Neural progenitor cell (in vitro differentiated cells): ENCODE measurements around the gene CD34. TPM values are rescaled to one million over a fixed set of nuclear protein-coding genes. Genes with fewer than 3 reads are reported as not detected.
A peak's percentile ranks its signal among the peaks of the same experiment; 100 is the strongest.

Experiments
- DNase-seq: peaks from one replicate; pipeline ENCODE4 v3.0.0-alpha.2; 2016; ENCODE audit warnings: low spot score
- H2AFZ ChIP-seq: fragments of 200-600 bp; sonication (generic); replicated peaks from 2 replicates; pipeline ENCODE4 v1.6.1; 2016; ENCODE audit warnings: antibody characterized with exemption
- H3F3A ChIP-seq: fragments of 200-600 bp; sonication (generic); 2 replicates; pipeline ENCODE4 v1.6.1; 2016; ENCODE audit warnings: antibody characterized with exemption, low read depth
- H3K27ac ChIP-seq: fragments of 200-600 bp; sonication (generic); 2 replicates; pipeline ENCODE4 v1.5.1; 2016; ENCODE audit warnings: mild to moderate bottlenecking
- H3K27me3 ChIP-seq: fragments of 200-600 bp; sonication (generic); 2 replicates; pipeline ENCODE4 v1.6.1; 2016; ENCODE audit warnings: mild to moderate bottlenecking, moderate library complexity
- H3K36me3 ChIP-seq: fragments of 200-600 bp; sonication (generic); 2 replicates; pipeline ENCODE4 v1.5.1; 2016
- H3K4me1 ChIP-seq: fragments of 200-600 bp; sonication (generic); 2 replicates; pipeline ENCODE4 v1.6.1; 2016; ENCODE audit warnings: mixed run types
- H3K4me2 ChIP-seq: fragments of 200-600 bp; sonication (generic); 2 replicates; pipeline ENCODE4 v1.6.1; 2016
- H3K4me3 ChIP-seq: fragments of 200-600 bp; sonication (generic); 2 replicates; pipeline ENCODE4 v1.5.1; 2016
- H3K79me2 ChIP-seq: fragments of 200-600 bp; sonication (generic); 2 replicates; pipeline ENCODE4 v1.6.1; 2016; ENCODE audit warnings: low read depth
- H3K9ac ChIP-seq: fragments of 200-600 bp; sonication (generic); 2 replicates; pipeline ENCODE4 v1.6.1; 2016
- H3K9me3 ChIP-seq: fragments of 200-600 bp; sonication (generic); 2 replicates; pipeline ENCODE4 v1.5.1; 2016; ENCODE audit warnings: low read depth
- H4K20me1 ChIP-seq: fragments of 200-600 bp; sonication (generic); 2 replicates; pipeline ENCODE4 v1.6.1; 2016; ENCODE audit warnings: low read depth
- H3K27ac Mint-ChIP-seq: 3 replicates; pipeline ENCODE4 v1.8.0; 2021; ENCODE audit warnings: mixed read lengths
- H3K27me3 Mint-ChIP-seq: 2 replicates; pipeline ENCODE4 v1.8.0; 2022; ENCODE audit warnings: low read depth, mild to moderate bottlenecking, inconsistent platforms, moderate library complexity, mixed read lengths; ENCODE audit not compliant: insufficient read depth
- H3K36me3 Mint-ChIP-seq: 3 replicates; pipeline ENCODE4 v1.8.0; 2021; ENCODE audit warnings: mixed read lengths
- H3K4me1 Mint-ChIP-seq: 3 replicates; pipeline ENCODE4 v1.8.0; 2021; ENCODE audit warnings: mixed read lengths
- H3K4me3 Mint-ChIP-seq: 3 replicates; pipeline ENCODE4 v1.8.0; 2021; ENCODE audit warnings: mild to moderate bottlenecking, moderate library complexity, mixed read lengths
- H3K9me3 Mint-ChIP-seq: 3 replicates; pipeline ENCODE4 v1.8.0; 2020; ENCODE audit warnings: mixed read lengths
- EZH2 ChIP-seq: fragments of 200-600 bp; sonication (generic); IDR thresholded peaks from 2 replicates; pipeline ENCODE4 v1.6.1; 2017; ENCODE audit warnings: antibody characterized with exemption, mild to moderate bottlenecking, moderate library complexity
- EZH2phosphoT487 ChIP-seq: fragments of 200-600 bp; sonication (generic); IDR thresholded peaks from 2 replicates; pipeline ENCODE4 v1.6.1; 2017; ENCODE audit warnings: antibody characterized with exemption
- total RNA-seq: library from RNA; depleted of rRNA; stranded (reverse); fragments of >200 nt; gene quantifications from 2 replicates; pipeline ENCODE4 v1.2.3, GENCODE V29; 2015; ENCODE audit warnings: low replicate concordance
- TF ChIP-seq, protein P1 (sequence below): fragments of 200-600 bp; sonication (generic); IDR thresholded peaks from 2 replicates; pipeline ENCODE4 v1.5.1; 2017; ENCODE audit warnings: antibody characterized with exemption, mild to moderate bottlenecking

CD34 gene
- total RNA-seq, 1 donor from 2014 or later, result 0.43 TPM

DNA sequence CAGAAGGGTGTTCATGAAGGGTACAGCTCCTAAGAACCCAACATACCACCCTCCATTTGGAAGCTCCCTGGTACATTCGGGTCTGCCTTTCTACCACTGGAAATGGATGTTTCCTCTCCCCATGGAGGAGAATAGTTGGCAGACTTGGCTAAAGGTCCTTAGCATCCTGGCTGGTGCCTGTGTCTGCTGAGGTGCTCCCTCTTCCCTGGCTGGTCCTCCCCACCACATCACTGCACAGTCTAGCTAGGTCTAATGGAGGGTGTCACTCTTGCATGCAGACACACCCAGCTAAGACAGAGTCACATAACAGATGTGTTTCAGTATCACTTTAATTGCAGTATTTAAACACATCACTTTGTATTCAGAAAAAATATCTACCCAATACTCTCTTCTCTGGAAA lies 24.7 kb downstream of the CD34 start:
- no peak overlapping the region for H2AFZ ChIP-seq
- Mint-ChIP-seq H3K27ac (no peak overlapping the region), H3K9me3 (no peaks in the 10 kb centered on the region), H3K4me1 (no peaks in the 10 kb centered on the region), H3K36me3 (no peaks in the 10 kb centered on the region), H3K27me3 (peaks cover 2% of the 10 kb centered on the region), H3K4me3 (no peak overlapping the region)
- no peak overlapping the region for H3K4me3 ChIP-seq
- no peaks in the 10 kb centered on the region for H3F3A ChIP-seq
- no peaks in the 10 kb centered on the region for H4K20me1 ChIP-seq
- no peaks in the 10 kb centered on the region for H3K36me3 ChIP-seq
- TF ChIP-seq EZH2 (no peak), EZH2phosphoT487 (no peak)
- TF ChIP-seq, protein P1, sequence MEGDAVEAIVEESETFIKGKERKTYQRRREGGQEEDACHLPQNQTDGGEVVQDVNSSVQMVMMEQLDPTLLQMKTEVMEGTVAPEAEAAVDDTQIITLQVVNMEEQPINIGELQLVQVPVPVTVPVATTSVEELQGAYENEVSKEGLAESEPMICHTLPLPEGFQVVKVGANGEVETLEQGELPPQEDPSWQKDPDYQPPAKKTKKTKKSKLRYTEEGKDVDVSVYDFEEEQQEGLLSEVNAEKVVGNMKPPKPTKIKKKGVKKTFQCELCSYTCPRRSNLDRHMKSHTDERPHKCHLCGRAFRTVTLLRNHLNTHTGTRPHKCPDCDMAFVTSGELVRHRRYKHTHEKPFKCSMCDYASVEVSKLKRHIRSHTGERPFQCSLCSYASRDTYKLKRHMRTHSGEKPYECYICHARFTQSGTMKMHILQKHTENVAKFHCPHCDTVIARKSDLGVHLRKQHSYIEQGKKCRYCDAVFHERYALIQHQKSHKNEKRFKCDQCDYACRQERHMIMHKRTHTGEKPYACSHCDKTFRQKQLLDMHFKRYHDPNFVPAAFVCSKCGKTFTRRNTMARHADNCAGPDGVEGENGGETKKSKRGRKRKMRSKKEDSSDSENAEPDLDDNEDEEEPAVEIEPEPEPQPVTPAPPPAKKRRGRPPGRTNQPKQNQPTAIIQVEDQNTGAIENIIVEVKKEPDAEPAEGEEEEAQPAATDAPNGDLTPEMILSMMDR, result no peak
- DNase-seq, result no peak
- H3K9me3 ChIP-seq, result no peaks in the 10 kb centered on the region
- H3K27me3 ChIP-seq, result peaks cover 4% of the 10 kb centered on the region
- no peak overlapping the region for H3K4me2 ChIP-seq
- no peak overlapping the region for H3K9ac ChIP-seq
- H3K79me2 ChIP-seq, result no peaks in the 10 kb centered on the region
- no peak overlapping the region for H3K27ac ChIP-seq
- H3K4me1 ChIP-seq, result no peaks in the 10 kb centered on the region

DNA sequence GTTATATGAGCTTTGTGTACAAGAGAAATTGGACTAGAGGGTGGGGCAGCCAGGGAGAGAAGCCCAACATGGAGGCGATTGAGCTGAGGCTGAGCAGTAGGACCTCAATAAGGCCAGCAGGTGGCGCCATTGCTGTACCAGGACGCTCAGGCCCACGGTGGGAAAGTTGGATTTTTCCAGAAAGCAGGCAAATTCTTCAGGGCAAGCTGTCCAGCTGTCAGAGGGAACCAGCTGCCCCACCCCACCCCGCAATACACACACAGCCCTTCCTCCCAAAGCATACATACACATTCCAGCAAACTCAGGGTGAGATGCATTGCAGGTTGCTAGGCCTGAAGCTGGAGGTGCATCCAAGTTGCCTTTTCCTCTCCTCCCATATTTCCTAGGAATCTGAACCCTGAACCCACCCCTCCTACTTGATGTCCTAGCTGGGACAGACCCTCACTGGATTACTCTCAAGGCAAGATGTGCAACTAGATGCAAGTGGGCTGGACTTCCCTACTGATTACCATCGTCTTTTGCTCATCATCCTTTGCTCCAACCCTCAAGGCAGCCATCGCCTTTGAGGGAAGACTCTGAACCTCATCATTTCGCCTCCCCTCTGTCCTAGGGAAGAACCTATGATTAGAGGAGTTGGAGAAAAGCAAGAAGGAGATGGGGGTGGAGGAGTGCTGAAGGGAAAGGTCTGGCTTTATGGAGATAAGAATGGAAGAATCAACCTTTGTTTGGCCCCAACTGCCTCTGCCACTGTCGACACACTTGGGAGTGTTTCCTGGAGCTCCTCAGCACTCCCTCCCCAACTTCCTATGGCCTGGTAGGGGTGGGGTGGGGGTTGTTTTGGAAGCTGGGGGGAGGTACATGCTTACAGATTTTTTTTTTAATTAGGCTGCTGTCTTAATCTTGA lies 25.5 kb downstream of the CD34 start:
- no peaks in the 10 kb centered on the region for H4K20me1 ChIP-seq
- no peak overlapping the region for H3K27ac Mint-ChIP-seq
- H3K27me3 Mint-ChIP-seq, result peaks cover 2% of the 10 kb centered on the region
- H3K27ac ChIP-seq, result no peak overlapping the region
- H3K27me3 ChIP-seq, result peaks cover 4% of the 10 kb centered on the region
- no peaks in the 10 kb centered on the region for H3K79me2 ChIP-seq
- no peaks in the 10 kb centered on the region for H3K4me1 ChIP-seq
- no peaks in the 10 kb centered on the region for H3K9me3 Mint-ChIP-seq
- TF ChIP-seq EZH2 (no peak), EZH2phosphoT487 (no peak)
- TF ChIP-seq, protein P1, result peak; percentile 97
- H3K36me3 ChIP-seq, result no peaks in the 10 kb centered on the region
- no peak overlapping the region for H3K4me3 ChIP-seq
- H3F3A ChIP-seq, result no peaks in the 10 kb centered on the region
- no peak overlapping the region for H3K9ac ChIP-seq
- no peak overlapping the region for H3K4me3 Mint-ChIP-seq
- H3K4me1 Mint-ChIP-seq, result no peaks in the 10 kb centered on the region
- H3K36me3 Mint-ChIP-seq, result no peaks in the 10 kb centered on the region
- H3K9me3 ChIP-seq, result no peaks in the 10 kb centered on the region
- DNase-seq, result peak; percentile 91
- peak overlapping the region; percentile 89 for H2AFZ ChIP-seq
- no peak overlapping the region for H3K4me2 ChIP-seq

DNA sequence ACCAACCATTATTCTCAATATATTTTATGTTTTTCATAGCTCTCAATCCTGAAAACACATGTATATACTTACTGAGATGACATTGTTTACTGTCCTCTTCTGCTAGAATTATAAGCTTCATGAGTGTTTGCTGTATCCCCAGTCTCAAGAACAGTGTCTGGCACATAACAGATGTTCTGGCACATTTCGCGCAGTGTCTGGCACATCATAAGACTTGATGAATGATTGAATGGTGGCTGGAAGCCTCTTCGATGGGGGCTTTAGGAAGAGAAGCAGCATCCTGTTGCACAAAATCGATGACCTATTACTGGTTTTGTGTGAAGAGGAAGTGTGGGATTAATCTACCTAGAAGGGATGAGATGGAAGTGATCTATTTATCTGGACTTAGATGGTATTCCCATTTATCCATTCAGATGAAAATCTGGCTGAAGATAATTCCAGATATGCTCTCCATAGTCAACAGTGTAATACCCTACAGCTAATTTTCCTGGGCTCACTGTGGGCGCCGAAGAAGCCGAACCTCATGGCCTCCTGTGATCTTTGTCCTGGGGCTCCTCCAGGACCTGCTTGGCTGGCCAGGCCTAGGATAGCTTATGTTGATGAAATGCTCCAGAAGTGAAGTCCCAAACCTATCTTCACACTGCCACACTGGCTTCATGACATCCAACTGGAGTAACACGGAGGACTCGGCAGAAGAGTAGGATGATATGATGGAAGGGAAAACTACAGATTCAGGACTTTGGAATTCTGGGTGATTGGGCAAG lies 26.5 kb downstream of the CD34 start:
- H3K4me1 ChIP-seq, result no peaks in the 10 kb centered on the region
- H3K9me3 Mint-ChIP-seq, result no peaks in the 10 kb centered on the region
- H3K36me3 ChIP-seq, result no peaks in the 10 kb centered on the region
- H4K20me1 ChIP-seq, result no peaks in the 10 kb centered on the region
- peak overlapping the region; percentile 89 for H2AFZ ChIP-seq
- no peaks in the 10 kb centered on the region for H3K4me1 Mint-ChIP-seq
- H3K9ac ChIP-seq, result no peak overlapping the region
- no peaks in the 10 kb centered on the region for H3K9me3 ChIP-seq
- no peak overlapping the region for H3K4me3 ChIP-seq
- no peak overlapping the region for H3K27ac ChIP-seq
- peaks cover 3% of the 10 kb centered on the region for H3K27me3 Mint-ChIP-seq
- TF ChIP-seq EZH2phosphoT487, result no peak
- no peak for TF ChIP-seq EZH2
- TF ChIP-seq, protein P1, result no peak
- DNase-seq, result no peak
- no peaks in the 10 kb centered on the region for H3K36me3 Mint-ChIP-seq
- H3K4me2 ChIP-seq, result no peak overlapping the region
- H3K27me3 ChIP-seq, result peaks cover 4% of the 10 kb centered on the region
- H3K27ac Mint-ChIP-seq, result no peak overlapping the region
- no peak overlapping the region for H3K4me3 Mint-ChIP-seq
- no peaks in the 10 kb centered on the region for H3F3A ChIP-seq
- no peaks in the 10 kb centered on the region for H3K79me2 ChIP-seq
